HEK293 (cell line): Measurements from ENCODE around the gene TWIST2.

ENCODE experiments used
- CTCF ChIA-PET: fragments of 350-600 bp; formaldehyde crosslinking; extraction: SDS; loops from one replicate; lab custom pipeline; 2021; ENCODE audit warnings: antibody characterized with exemption; lab: Yijun Ruan, JAX
- POLR2A ChIA-PET: fragments of 300-600 bp; formaldehyde crosslinking; extraction: SDS; loops from one replicate; lab custom pipeline; 2020; ENCODE audit warnings: antibody characterized with exemption, inconsistent platforms; lab: Yijun Ruan, JAX
- H3K27ac ChIP-seq: fragments of 200-500 bp; sonication (Bioruptor generic); 2 replicates; pipeline ENCODE4 v1.5.1; 2014; ENCODE audit warnings: low read depth, low read length, control low read depth, inconsistent platforms; ENCODE audit errors: extremely low read depth
- H3K36me3 ChIP-seq, 2 experiments: fragments of 200-500 bp in 1 of 2; sonication (Bioruptor generic) in 1 of 2; 1 replicate in 1 of 2; 2 replicates in 1 of 2; pipeline ENCODE4 v1.5.1; 2014 to 2017; ENCODE audit warnings: inconsistent platforms in 2 of 2, low read length in 2 of 2; ENCODE audit not compliant: control insufficient read depth in 2 of 2, insufficient read depth in 1 of 2
- H3K4me1 ChIP-seq: fragments of 200-500 bp; sonication (Bioruptor generic); 2 replicates; pipeline ENCODE4 v1.5.1; 2014; ENCODE audit warnings: mild to moderate bottlenecking, low read length, inconsistent platforms; ENCODE audit not compliant: control insufficient read depth, insufficient read depth
- H3K4me3 ChIP-seq: 2 replicates; pipeline ENCODE4 v1.5.1; 2011; ENCODE audit warnings: low read depth, mild to moderate bottlenecking, control low read depth, low read length, moderate library complexity
- H3K9me3 ChIP-seq: fragments of 200-500 bp; sonication (Bioruptor generic); 2 replicates; pipeline ENCODE4 v1.5.1; 2014; ENCODE audit warnings: low read depth, low read length, inconsistent platforms; ENCODE audit not compliant: control insufficient read depth, insufficient read depth
- FEZF1 ChIP-seq: fragments of 450-650 bp; formaldehyde crosslinking; IDR thresholded peaks from 2 replicates; pipeline ENCODE4 v1.5.1; 2016; ENCODE audit warnings: missing biosample characterization, missing genetic modification characterization
- GLI4 ChIP-seq: fragments of 450-650 bp; formaldehyde crosslinking; IDR thresholded peaks from 2 replicates; pipeline ENCODE4 v1.5.1; 2016; ENCODE audit warnings: missing biosample characterization, missing genetic modification characterization
- HOXC10 ChIP-seq: sonication (generic); formaldehyde crosslinking; IDR thresholded peaks from 2 replicates; pipeline ENCODE4 v1.8.1; 2023; ENCODE audit warnings: mild to moderate bottlenecking, missing genetic modification reagents
- SP7 ChIP-seq: fragments of 450-650 bp; formaldehyde crosslinking; IDR thresholded peaks from 2 replicates; pipeline ENCODE4 v1.5.1; 2016; ENCODE audit warnings: missing biosample characterization, missing genetic modification characterization
- ZBTB7A ChIP-seq: fragments of 450-650 bp; formaldehyde crosslinking; IDR thresholded peaks from 2 replicates; pipeline ENCODE4 v1.5.1; 2016; ENCODE audit warnings: low read depth, missing biosample characterization, missing genetic modification characterization
- ZNF10 ChIP-seq: fragments of 450-650 bp; formaldehyde crosslinking; IDR thresholded peaks from 2 replicates; pipeline ENCODE4 v1.5.1; 2017; ENCODE audit warnings: missing biosample characterization, missing genetic modification characterization
- ZNF223 ChIP-seq: fragments of 450-650 bp; formaldehyde crosslinking; IDR thresholded peaks from 2 replicates; pipeline ENCODE4 v1.5.1; 2016; ENCODE audit warnings: missing biosample characterization, missing genetic modification characterization
- ZNF274 ChIP-seq, 2 experiments: fragments of 200-500 bp in 1 of 2; fragments of 450-650 bp in 1 of 2; sonication (Bioruptor generic) in 1 of 2; formaldehyde crosslinking in 1 of 2; IDR thresholded peaks; 2 replicates each; pipeline versions ENCODE4 v1.5.1 to v1.6.1; 2014 to 2016; ENCODE audit warnings: borderline replicate concordance in 1 of 2, inconsistent platforms in 1 of 2, low read length in 1 of 2, missing biosample characterization in 1 of 2, missing genetic modification characterization in 1 of 2
- ZNF292 ChIP-seq: fragments of 450-650 bp; formaldehyde crosslinking; IDR thresholded peaks from 2 replicates; pipeline ENCODE4 v1.5.1; 2016; ENCODE audit warnings: low read depth, missing biosample characterization, missing genetic modification characterization, borderline replicate concordance
- ZNF423 ChIP-seq: fragments of 450-650 bp; formaldehyde crosslinking; IDR thresholded peaks from 2 replicates; pipeline ENCODE4 v1.5.1; 2016; ENCODE audit warnings: missing biosample characterization, missing genetic modification characterization
- ZNF518A ChIP-seq: fragments of 450-650 bp; formaldehyde crosslinking; conservative IDR thresholded peaks from 2 replicates; pipeline ENCODE4 v1.5.1; 2016; ENCODE audit warnings: low read depth, missing biosample characterization, missing genetic modification characterization
- ZNF548 ChIP-seq: fragments of 450-650 bp; formaldehyde crosslinking; IDR thresholded peaks from 2 replicates; pipeline ENCODE4 v1.5.1; 2016; ENCODE audit warnings: missing biosample characterization, missing genetic modification characterization
- ZNF558 ChIP-seq: fragments of 450-650 bp; formaldehyde crosslinking; IDR thresholded peaks from 2 replicates; pipeline ENCODE4 v1.5.1; 2016; ENCODE audit warnings: missing biosample characterization, missing genetic modification characterization
- ZNF585B ChIP-seq: fragments of 450-650 bp; formaldehyde crosslinking; IDR thresholded peaks from 2 replicates; pipeline ENCODE4 v1.5.1; 2016; ENCODE audit warnings: missing biosample characterization, missing genetic modification characterization
- ZNF654 ChIP-seq: fragments of 450-650 bp; formaldehyde crosslinking; IDR thresholded peaks from 2 replicates; pipeline ENCODE4 v1.5.1; 2016; ENCODE audit warnings: low read depth, missing biosample characterization, missing genetic modification characterization
- ZNF747 ChIP-seq: fragments of 450-650 bp; formaldehyde crosslinking; IDR thresholded peaks from 2 replicates; pipeline ENCODE4 v1.5.1; 2016; ENCODE audit warnings: missing biosample characterization, missing genetic modification characterization
- ZNF768 ChIP-seq: fragments of 450-650 bp; formaldehyde crosslinking; IDR thresholded peaks from 2 replicates; pipeline ENCODE4 v1.5.1; 2018; ENCODE audit warnings: missing biosample characterization, mild to moderate bottlenecking, missing genetic modification characterization
- ZNF785 ChIP-seq: fragments of 450-650 bp; formaldehyde crosslinking; IDR thresholded peaks from 2 replicates; pipeline ENCODE4 v1.5.1; 2016; ENCODE audit warnings: missing biosample characterization, missing genetic modification characterization
- ZSCAN30 ChIP-seq: fragments of 450-650 bp; IDR thresholded peaks from 2 replicates; pipeline ENCODE4 v1.5.1; 2018; ENCODE audit warnings: missing biosample characterization, mild to moderate bottlenecking, missing genetic modification characterization, moderate library complexity
- ZSCAN5A ChIP-seq: fragments of 450-650 bp; formaldehyde crosslinking; IDR thresholded peaks from 2 replicates; pipeline ENCODE4 v1.5.1; 2016; ENCODE audit warnings: missing biosample characterization, missing genetic modification characterization
- TF ChIP-seq, protein P1 (sequence below): fragments of 450-650 bp; formaldehyde crosslinking; IDR thresholded peaks from 2 replicates; pipeline ENCODE4 v1.5.1; 2017; ENCODE audit warnings: missing biosample characterization, missing genetic modification characterization
- TF ChIP-seq, protein P2 (sequence below): fragments of 450-650 bp; formaldehyde crosslinking; IDR thresholded peaks from 2 replicates; pipeline ENCODE4 v1.5.1; 2017; ENCODE audit warnings: missing biosample characterization, missing genetic modification characterization
- TF ChIP-seq, protein P3 (sequence below): fragments of 450-650 bp; formaldehyde crosslinking; IDR thresholded peaks from 2 replicates; pipeline ENCODE4 v1.5.1; 2016; ENCODE audit warnings: missing biosample characterization, missing genetic modification characterization

Gene TWIST2

GRCh38 chr2:238814815-238815214, 33.1 kb upstream of the TWIST2 start (continued):
- TF ChIP-seq, protein P1, sequence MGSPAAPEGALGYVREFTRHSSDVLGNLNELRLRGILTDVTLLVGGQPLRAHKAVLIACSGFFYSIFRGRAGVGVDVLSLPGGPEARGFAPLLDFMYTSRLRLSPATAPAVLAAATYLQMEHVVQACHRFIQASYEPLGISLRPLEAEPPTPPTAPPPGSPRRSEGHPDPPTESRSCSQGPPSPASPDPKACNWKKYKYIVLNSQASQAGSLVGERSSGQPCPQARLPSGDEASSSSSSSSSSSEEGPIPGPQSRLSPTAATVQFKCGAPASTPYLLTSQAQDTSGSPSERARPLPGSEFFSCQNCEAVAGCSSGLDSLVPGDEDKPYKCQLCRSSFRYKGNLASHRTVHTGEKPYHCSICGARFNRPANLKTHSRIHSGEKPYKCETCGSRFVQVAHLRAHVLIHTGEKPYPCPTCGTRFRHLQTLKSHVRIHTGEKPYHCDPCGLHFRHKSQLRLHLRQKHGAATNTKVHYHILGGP (tag by site-specific recombination), result no peak
- no peak for TF ChIP-seq ZNF223 (tag by site-specific recombination)
- TF ChIP-seq ZNF768 (tag by site-specific recombination), result no peak
- no peak for TF ChIP-seq ZNF585B
- TF ChIP-seq ZSCAN5A (tag by site-specific recombination), result no peak
- no peak for TF ChIP-seq ZBTB7A
- TF ChIP-seq FEZF1, result no peak
- TF ChIP-seq ZNF654 (tag by site-specific recombination), result no peak
- TF ChIP-seq SP7 (tag by site-specific recombination), result no peak

DNA sequence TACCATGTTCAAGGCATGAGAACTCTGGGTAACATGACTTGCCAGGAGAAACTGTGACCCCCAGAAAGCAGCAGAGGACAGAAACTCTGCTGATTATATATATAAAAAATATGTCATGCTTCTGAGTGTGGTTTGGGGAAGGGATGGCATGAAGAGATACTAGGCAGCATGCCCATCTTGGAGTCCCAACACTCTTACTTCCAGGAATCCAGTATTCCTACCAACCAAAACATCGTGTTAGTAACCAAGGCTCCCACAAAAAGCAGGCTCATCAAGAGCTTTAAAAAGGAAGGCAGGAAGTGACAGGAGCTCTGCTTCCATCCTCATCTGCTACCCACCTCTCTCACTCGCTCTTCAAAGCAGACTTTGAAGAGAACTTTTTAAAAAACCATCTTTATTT, 31.6 kb upstream of the TWIST2 start:
- Histone ChIP-seq H3K36me3 (no peaks in the 10 kb centered on the region), H3K4me3 (no peak overlapping the region), H3K9me3 (no peaks in the 10 kb centered on the region), H3K27ac (no peak overlapping the region), H3K4me1 (no peaks in the 10 kb centered on the region)
- ChIA-PET CTCF (interaction anchor here (1.6 kb wide), 1 partner anchor 31 kb away, joined by 5 read pairs; no protein-coding TSS in a partner anchor), POLR2A (no interaction called here)
- TF ChIP-seq ZNF423 (tag by site-specific recombination), result no peak
- TF ChIP-seq ZNF292 (tag by site-specific recombination), result no peak
- no peak for TF ChIP-seq ZNF10
- no peak for TF ChIP-seq ZNF785 (tag by site-specific recombination)
- TF ChIP-seq, protein P2, sequence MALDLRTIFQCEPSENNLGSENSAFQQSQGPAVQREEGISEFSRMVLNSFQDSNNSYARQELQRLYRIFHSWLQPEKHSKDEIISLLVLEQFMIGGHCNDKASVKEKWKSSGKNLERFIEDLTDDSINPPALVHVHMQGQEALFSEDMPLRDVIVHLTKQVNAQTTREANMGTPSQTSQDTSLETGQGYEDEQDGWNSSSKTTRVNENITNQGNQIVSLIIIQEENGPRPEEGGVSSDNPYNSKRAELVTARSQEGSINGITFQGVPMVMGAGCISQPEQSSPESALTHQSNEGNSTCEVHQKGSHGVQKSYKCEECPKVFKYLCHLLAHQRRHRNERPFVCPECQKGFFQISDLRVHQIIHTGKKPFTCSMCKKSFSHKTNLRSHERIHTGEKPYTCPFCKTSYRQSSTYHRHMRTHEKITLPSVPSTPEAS (tag by site-specific recombination), result no peak
- TF ChIP-seq ZNF518A (tag by site-specific recombination), result no peak
- TF ChIP-seq ZNF747 (tag by site-specific recombination), result no peak
- TF ChIP-seq ZNF548, result no peak
- no peak for TF ChIP-seq ZNF558 (tag by site-specific recombination)
- no peak for TF ChIP-seq GLI4 (tag by site-specific recombination)
- no peak for TF ChIP-seq ZSCAN30
- TF ChIP-seq, protein P3, sequence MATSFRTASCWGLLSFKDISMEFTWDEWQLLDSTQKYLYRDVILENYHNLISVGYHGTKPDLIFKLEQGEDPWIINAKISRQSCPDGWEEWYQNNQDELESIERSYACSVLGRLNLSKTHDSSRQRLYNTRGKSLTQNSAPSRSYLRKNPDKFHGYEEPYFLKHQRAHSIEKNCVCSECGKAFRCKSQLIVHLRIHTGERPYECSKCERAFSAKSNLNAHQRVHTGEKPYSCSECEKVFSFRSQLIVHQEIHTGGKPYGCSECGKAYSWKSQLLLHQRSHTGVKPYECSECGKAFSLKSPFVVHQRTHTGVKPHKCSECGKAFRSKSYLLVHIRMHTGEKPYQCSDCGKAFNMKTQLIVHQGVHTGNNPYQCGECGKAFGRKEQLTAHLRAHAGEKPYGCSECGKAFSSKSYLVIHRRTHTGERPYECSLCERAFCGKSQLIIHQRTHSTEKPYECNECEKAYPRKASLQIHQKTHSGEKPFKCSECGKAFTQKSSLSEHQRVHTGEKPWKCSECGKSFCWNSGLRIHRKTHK (tag by site-specific recombination), result no peak
- no peak for TF ChIP-seq HOXC10 (CRISPR knock-in tag)
- TF ChIP-seq, protein P1 (tag by site-specific recombination), result no peak
- no peak for TF ChIP-seq ZNF274 (IDR thresholded peaks at IDR 0.05; ENCODE audit: low read length)
- no peak for TF ChIP-seq ZNF274 (tag by site-specific recombination; IDR thresholded peaks at IDR 0.05; ENCODE audit: borderline replicate concordance)
